OCI-LY3 (cell line): ENCODE results near the gene LRRC7.

Source experiments
- H2AFZ ChIP-seq: fragments of 200-600, 300-600 bp; shearing (Covaris generic); 2 replicates; pipeline ENCODE4 v1.6.0; 2014; ENCODE audit warnings: antibody characterized with exemption, low read depth, low read length
- H3K27ac ChIP-seq: fragments of 200-600, 300-600 bp; sonication (generic); 2 replicates; pipeline ENCODE4 v1.5.1; 2014; ENCODE audit warnings: mild to moderate bottlenecking, low read length, moderate library complexity, mixed read lengths
- H3K27me3 ChIP-seq: fragments of 200-600, 300-600 bp; sonication (generic); 2 replicates; pipeline ENCODE4 v1.6.1; 2014; ENCODE audit warnings: low read depth, low read length, mixed read lengths
- H3K36me3 ChIP-seq: fragments of 200-600, 300-600 bp; sonication (generic); replicated peaks from 2 replicates; pipeline ENCODE3; 2014; ENCODE audit warnings: low read depth, low read length, mixed read lengths
- H3K4me1 ChIP-seq: fragments of 300-600, 200-600 bp; sonication (generic); 2 replicates; pipeline ENCODE4 v1.6.1; 2014; ENCODE audit warnings: low read length, mixed read lengths
- H3K4me2 ChIP-seq: fragments of 200-600, 300-600 bp; sonication (generic); 2 replicates; pipeline ENCODE4 v1.6.1; 2014; ENCODE audit warnings: low read length, mixed read lengths
- H3K4me3 ChIP-seq: fragments of 300-600, 200-600 bp; sonication (generic); 2 replicates; pipeline ENCODE4 v1.5.1; 2014; ENCODE audit warnings: antibody characterized with exemption, mild to moderate bottlenecking, low read length, moderate library complexity
- H3K79me2 ChIP-seq: fragments of 300-600, 200-600 bp; shearing (Covaris generic); 2 replicates; pipeline ENCODE4 v1.6.1; 2014; ENCODE audit warnings: mild to moderate bottlenecking, low read length, mixed read lengths
- H3K9ac ChIP-seq: fragments of 300-600, 200-600 bp; shearing (Covaris generic); 2 replicates; pipeline ENCODE4 v1.6.0; 2014; ENCODE audit warnings: mild to moderate bottlenecking, low read length, moderate library complexity
- H3K9me3 ChIP-seq: fragments of 200-600, 300-600 bp; shearing (Covaris generic); 2 replicates; pipeline ENCODE4 v1.6.1; 2014; ENCODE audit warnings: low read length, mixed read lengths; ENCODE audit not compliant: insufficient read depth
- H4K20me1 ChIP-seq: fragments of 200-600, 300-600 bp; sonication (generic); 2 replicates; pipeline ENCODE4 v1.6.1; 2016; ENCODE audit warnings: low read length, mixed read lengths; ENCODE audit not compliant: insufficient read depth
- EZH2phosphoT487 ChIP-seq: fragments of 200-600 bp; shearing (Covaris generic); IDR thresholded peaks from 2 replicates; pipeline ENCODE4 v1.6.1; 2018; ENCODE audit warnings: antibody characterized with exemption, mixed run types, low read depth
- TF ChIP-seq, protein P1 (sequence below): fragments of 200-600, 300-600 bp; sonication (generic); IDR thresholded peaks from 2 replicates; pipeline ENCODE4 v1.5.1; 2014; ENCODE audit warnings: antibody characterized with exemption, low read length, low read depth

LRRC7 gene

DNA sequence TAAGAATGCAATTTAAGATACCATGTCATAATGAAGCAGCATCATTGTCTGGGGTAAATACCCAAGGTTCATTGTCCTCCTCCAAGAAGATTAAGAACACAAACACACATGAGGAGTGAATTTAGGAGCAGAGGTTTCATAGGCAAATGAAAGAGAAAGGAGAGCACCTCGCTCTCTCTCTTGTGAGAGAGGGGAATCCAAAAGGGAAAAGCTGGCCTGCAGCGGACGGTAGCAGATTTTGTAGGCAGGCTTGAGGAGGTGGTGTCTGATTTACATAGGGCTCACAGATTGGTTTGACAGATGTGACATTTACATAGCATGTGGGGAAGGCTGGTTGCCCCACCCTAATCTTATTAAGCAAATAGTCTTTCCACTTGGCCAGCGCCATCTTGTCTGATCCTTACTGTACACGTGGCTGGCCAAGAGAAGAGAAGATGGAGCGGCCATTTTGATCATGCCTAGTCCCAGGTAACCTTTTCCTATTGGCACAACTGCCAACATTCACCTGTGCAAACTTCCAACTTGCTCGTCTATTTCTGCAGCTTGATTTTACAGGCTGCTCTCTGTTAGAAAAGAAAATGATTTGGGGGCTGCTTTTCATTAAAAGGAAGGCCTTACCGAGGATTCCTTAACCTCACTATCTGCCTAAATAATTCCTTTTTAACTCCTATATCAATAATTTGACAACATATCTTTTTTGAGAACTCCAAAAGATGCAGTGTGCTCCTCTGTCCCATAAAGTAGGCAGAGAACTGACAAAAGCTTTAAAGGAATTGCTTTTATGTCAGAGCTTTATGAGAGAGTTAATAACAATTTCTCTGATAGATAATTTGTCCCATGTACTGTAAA is 16.0 kb upstream of the LRRC7 start:
- H3K9me3 ChIP-seq = no peaks in the 10 kb centered on the region
- no peaks in the 10 kb centered on the region for H4K20me1 ChIP-seq
- H3K36me3 ChIP-seq = no peaks in the 10 kb centered on the region
- H3K4me2 ChIP-seq = no peak overlapping the region
- no peaks in the 10 kb centered on the region for H3K27me3 ChIP-seq
- TF ChIP-seq, protein P1, sequence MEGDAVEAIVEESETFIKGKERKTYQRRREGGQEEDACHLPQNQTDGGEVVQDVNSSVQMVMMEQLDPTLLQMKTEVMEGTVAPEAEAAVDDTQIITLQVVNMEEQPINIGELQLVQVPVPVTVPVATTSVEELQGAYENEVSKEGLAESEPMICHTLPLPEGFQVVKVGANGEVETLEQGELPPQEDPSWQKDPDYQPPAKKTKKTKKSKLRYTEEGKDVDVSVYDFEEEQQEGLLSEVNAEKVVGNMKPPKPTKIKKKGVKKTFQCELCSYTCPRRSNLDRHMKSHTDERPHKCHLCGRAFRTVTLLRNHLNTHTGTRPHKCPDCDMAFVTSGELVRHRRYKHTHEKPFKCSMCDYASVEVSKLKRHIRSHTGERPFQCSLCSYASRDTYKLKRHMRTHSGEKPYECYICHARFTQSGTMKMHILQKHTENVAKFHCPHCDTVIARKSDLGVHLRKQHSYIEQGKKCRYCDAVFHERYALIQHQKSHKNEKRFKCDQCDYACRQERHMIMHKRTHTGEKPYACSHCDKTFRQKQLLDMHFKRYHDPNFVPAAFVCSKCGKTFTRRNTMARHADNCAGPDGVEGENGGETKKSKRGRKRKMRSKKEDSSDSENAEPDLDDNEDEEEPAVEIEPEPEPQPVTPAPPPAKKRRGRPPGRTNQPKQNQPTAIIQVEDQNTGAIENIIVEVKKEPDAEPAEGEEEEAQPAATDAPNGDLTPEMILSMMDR = no peak
- TF ChIP-seq EZH2phosphoT487 = no peak
- H3K79me2 ChIP-seq = no peaks in the 10 kb centered on the region
- no peak overlapping the region for H3K4me3 ChIP-seq
- no peak overlapping the region for H2AFZ ChIP-seq
- H3K4me1 ChIP-seq = no peaks in the 10 kb centered on the region
- no peak overlapping the region for H3K9ac ChIP-seq
- no peak overlapping the region for H3K27ac ChIP-seq

DNA sequence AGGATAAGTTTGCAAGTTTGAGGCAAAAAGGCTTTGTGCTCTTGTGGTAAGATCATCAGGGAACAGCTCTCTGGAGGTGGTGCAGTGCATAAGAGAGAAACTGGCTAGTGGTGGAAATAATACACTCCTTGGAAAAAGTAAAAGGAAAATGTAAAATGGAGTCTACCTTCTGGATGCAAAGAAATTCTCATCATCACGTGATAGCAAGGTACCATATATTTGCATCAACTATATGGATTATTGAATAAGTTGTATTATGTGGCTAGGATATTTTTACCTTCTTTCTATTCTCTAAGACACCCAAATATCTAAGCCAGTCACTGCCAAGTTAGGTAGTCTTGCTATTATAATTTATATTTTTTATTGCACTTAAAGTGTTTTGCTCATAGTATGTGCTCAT is 14.0 kb upstream of the LRRC7 start:
- no peak overlapping the region for H3K9ac ChIP-seq
- no peaks in the 10 kb centered on the region for H3K9me3 ChIP-seq
- no peaks in the 10 kb centered on the region for H4K20me1 ChIP-seq
- no peaks in the 10 kb centered on the region for H3K4me1 ChIP-seq
- H3K79me2 ChIP-seq = no peaks in the 10 kb centered on the region
- H3K27me3 ChIP-seq = no peaks in the 10 kb centered on the region
- no peak overlapping the region for H3K4me3 ChIP-seq
- H3K36me3 ChIP-seq = no peaks in the 10 kb centered on the region
- no peak overlapping the region for H3K4me2 ChIP-seq
- TF ChIP-seq EZH2phosphoT487 = no peak
- TF ChIP-seq, protein P1 = no peak
- H3K27ac ChIP-seq = no peak overlapping the region
- H2AFZ ChIP-seq = no peak overlapping the region

DNA sequence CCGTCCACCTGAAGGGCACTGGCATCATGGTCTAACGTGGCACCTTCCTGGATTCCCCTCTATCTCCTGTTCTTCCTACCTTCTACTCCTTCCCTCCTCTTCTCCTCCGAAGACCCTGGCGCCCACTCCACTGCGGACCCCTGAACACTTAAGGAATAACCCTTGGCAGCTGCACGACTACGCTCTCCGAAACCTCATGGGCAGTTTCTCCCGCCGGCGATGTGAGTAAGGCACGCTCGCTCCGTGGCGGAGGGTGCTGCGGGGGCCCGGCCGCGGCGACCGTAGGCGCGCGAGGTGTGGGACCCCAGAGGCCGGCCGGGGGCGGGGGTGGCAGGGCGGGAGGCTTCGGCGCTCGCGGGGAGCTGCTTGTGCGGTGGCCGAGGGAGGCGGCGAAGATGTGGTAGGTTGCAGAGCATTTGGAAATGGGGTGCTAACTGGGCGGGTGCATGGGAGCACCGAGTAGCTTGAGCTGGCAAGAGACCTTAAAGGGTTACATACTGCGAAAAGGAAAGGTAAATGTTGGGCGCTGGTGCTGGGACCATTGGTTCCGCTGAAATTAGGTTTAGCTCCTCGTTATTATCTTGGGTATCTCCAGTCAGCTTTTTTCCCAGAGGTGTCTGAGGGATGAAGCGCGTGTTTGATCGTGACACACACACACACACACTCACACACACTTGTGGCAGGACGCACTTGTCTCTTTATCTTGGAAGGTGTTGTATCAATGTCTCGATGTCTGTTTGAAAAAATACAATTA is 876 bp downstream of the LRRC7 start:
- no peak overlapping the region for H3K4me2 ChIP-seq
- no peak overlapping the region for H2AFZ ChIP-seq
- no peaks in the 10 kb centered on the region for H3K4me1 ChIP-seq
- no peaks in the 10 kb centered on the region for H3K9me3 ChIP-seq
- no peak overlapping the region for H3K9ac ChIP-seq
- TF ChIP-seq, protein P1 = no peak
- no peak for TF ChIP-seq EZH2phosphoT487
- H3K36me3 ChIP-seq = no peaks in the 10 kb centered on the region
- no peak overlapping the region for H3K4me3 ChIP-seq
- H4K20me1 ChIP-seq = no peaks in the 10 kb centered on the region
- no peaks in the 10 kb centered on the region for H3K79me2 ChIP-seq
- H3K27ac ChIP-seq = no peak overlapping the region
- no peaks in the 10 kb centered on the region for H3K27me3 ChIP-seq

DNA sequence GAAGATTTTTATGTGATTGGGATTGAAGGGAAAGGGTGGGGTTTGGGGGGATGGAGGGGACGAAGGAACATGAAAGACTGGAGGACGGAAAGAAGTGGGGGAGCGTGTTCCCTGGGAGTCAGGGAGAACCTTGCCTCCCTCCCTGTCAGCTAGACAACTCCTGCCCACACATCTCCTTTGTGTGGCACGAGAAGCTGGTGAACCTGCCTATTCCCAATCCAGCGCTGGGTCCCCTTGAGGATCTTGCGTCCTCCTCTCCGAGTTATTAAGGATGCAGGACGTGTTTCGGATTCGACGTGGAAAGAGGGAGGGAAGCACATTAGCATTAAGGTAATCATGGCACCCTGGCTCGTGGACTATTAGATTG is 1.4 kb downstream of the LRRC7 start:
- H3K4me3 ChIP-seq = no peak overlapping the region
- no peaks in the 10 kb centered on the region for H3K79me2 ChIP-seq
- no peaks in the 10 kb centered on the region for H3K4me1 ChIP-seq
- TF ChIP-seq EZH2phosphoT487 = no peak
- TF ChIP-seq, protein P1 = no peak
- no peaks in the 10 kb centered on the region for H4K20me1 ChIP-seq
- H3K9ac ChIP-seq = no peak overlapping the region
- no peaks in the 10 kb centered on the region for H3K36me3 ChIP-seq
- H3K27me3 ChIP-seq = no peaks in the 10 kb centered on the region
- no peak overlapping the region for H3K4me2 ChIP-seq
- no peak overlapping the region for H2AFZ ChIP-seq
- H3K27ac ChIP-seq = no peak overlapping the region
- H3K9me3 ChIP-seq = no peaks in the 10 kb centered on the region
